CD4-positive, alpha-beta T cell treated with Interferon alpha-2 for 1 hour (primary cell): ENCODE results near the gene MKNK1.

Experiments
- DNase-seq, 2 donors: peaks; one replicate each; pipeline ENCODE4 v3.0.0-alpha.2; 2020 to 2022

MKNK1 gene

DNA sequence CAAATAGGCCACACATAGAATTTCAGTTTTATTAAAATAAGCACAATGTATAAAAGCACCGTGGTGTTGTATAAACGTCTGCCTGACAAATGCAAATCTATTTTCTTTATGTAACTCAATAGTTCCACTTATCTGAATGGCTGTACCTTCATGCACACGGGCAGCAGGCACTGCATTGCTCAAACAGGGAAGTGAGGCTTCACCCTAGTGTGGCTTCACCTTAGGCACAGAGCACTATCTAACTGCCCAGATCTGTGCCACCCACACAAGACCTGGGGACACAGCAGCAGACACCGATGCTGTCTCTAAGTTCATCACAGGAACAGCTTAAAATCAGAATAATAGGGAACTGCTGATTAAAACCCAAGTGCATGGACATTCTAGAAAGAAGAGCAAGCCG is 46.7 kb downstream of the MKNK1 start:
- no peak for DNase-seq

GRCh38 chr1:46556822-46557221 is 47.2 kb downstream of the MKNK1 start:
- DNase-seq, result no peak

- DNase-seq, result no peak
Observed at GRCh38 chr1:46555826-46556619, 48.0 kb downstream of the MKNK1 start.

- DNase-seq, result no peak
Observed at GRCh38 chr1:46554597-46555381, 49.3 kb downstream of the MKNK1 start.

DNA sequence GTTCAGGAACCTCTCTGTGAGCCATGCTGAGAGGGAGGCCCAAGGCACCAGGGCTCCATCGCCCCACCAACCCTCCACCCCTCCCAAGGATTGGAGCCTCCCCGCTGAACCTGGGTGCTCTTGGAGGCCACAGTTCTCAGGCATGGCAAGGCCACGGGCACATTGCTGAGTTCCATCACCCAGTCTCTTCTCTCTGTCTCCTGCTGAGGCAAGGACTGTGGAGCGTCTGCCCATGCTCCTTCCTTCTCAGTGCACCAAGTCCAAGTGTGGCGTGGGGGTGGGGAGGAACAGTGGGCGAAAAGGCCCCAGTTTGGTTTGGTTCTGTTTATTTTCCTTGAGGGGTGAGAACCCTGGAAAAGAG is 49.9 kb downstream of the MKNK1 start:
- DNase-seq, result no peak

GRCh38 chr1:46553506-46553905 is 50.6 kb downstream of the MKNK1 start:
- no peak for DNase-seq

DNA sequence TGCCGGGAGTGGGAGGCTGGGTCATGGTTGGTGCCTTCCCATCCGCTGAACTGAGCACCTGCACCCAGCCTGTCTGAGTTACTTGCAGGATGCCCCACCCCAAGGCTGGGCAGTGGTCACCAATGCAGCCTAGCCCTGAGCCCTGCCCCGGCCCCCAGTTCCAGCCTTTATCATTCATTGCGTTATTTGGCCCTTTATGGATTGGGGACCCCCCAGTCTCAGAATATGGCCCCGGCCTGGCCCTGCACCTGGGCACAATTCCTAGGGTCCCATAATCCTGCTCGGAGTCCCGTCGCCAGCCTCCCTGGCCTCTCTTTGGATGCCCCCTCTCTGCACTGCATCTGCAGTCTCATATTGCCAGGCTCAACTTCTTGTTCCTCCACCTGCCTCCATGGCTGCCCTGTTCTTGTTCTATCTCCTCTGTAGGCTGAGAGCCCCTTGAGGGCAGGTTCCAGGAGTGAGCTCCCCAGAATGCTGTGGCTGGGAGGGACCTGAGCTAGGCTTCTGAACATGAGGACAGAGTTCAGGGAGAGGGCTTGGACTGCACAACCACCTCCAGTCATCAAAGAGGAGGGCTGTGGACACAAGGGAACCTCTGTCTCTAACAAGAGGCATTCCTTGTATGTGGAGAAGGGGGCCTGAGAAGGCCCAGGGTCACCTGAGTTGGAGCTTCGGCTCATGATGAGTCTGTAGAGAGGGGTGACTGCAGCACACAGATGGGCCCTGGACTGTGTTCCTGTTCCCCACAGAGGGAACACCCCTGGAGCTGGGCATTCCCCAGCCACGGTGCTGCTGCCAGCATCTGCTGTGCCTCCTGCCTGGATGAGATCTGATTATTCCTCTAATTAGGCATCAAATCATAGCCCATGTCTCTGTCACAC is 51.5 kb downstream of the MKNK1 start:
- DNase-seq, result no peak

DNA sequence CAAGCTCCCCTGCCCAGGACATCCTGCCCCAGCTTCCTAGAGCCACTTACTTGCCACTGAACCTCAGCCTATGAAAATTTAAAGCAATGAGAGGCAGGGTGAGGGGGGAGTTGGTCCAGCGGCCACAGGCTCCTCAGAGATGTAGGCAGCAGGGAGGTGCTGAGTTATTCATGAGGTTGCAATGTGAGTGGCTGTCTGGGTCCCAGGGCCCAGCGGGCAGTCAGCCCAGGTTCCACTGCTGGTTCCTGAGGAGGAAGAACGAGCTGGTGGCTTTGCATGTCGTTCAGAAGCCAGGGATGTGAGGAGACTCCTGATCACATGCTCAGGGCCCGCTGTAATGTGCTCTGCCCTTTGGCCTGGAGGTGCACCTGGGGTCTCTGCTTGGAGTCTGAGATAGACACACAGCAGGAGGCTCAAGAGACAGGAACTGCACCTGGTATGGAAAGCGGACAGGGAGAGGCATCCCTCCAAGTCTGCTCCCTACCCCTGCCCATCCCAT is 52.4 kb downstream of the MKNK1 start, which contains the start of gene KNCN:
KNCN (minus strand) TSS at position 51 of the 499 bp plus-strand sequence. CDS start 432 bp downstream, outside the sequence.
- no peak for DNase-seq

DNA sequence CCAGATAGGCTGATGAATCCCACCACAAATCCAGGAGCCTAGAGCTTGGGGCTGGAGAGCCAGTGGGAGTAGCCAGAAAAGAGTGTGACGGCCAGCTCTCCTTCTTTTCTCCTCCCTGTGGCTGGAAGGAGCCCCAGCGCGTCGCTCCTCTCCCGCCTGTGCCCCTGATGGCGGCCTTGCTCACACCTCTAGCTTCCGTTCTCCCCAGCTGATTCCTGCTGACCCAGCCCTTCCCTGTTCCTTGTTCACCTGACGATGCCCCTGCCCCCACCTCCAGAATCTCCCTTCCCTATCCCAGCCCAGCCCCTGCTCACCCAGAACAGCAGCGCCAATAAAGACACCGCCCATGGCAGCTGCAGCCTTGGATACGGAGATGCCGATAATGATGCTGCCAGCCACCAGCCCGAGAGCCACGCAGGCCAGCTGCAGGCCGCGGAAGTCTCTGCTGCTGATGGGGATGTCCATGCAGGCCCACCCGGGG is 53.3 kb downstream of the MKNK1 start:
- no peak for DNase-seq

DNA sequence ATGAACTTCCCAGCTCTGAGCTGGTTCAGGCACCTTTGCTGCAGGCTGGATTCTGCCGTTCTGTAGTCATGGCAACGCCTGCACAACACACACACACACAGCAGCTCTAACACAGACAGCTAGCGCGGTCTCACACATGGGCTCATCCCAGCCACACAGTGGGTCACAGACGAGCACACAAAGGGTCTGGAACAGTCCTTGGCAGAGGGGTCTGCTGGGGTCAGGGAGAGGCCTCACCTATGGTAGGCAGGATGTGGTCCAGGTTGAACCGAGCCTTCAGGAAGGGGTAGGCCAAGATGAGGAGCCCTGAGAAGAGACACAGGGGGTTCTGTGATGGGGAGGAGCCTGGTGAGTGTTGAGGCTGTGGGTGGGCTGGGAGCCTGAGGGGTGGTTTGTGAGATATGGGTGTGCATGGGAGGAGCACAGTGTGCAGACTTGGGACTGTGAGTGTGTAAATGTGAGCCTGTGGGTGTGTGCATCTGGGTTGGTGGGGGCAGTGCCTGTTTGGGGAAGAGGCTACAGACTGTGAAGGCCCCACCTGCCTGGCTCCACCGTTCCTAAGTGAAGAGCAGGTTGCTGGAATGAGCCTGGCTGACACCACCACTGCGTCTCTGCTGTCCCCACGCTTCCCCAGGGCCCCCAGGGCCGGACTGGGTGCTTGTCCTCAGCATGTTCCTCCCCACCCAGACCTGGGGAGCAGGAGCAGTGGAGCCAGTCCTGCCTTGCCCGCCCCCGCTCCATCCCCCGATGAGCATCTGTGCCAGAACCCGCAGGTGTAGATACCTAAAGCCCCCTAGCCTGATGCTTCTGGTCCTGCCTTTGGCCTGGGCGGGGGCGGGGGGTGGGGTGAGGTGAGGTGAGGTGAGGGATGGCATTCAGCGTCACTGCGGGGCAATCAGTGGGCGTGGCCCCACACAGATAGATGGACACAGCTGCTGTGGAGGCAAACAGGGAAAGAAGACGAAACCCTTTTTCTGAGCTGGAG is 54.1 kb downstream of the MKNK1 start:
- DNase-seq, result peak; percentile 55 to 69

GRCh38 chr1:46547481-46548383 is 56.3 kb downstream of the MKNK1 start:
- peak in 1 of 2 donors; percentile 56 for DNase-seq

GRCh38 chr1:46546210-46546609 is 57.9 kb downstream of the MKNK1 start:
- no peak for DNase-seq

- no peak for DNase-seq
Observed at GRCh38 chr1:46545784-46546183, 58.3 kb downstream of the MKNK1 start.

DNA sequence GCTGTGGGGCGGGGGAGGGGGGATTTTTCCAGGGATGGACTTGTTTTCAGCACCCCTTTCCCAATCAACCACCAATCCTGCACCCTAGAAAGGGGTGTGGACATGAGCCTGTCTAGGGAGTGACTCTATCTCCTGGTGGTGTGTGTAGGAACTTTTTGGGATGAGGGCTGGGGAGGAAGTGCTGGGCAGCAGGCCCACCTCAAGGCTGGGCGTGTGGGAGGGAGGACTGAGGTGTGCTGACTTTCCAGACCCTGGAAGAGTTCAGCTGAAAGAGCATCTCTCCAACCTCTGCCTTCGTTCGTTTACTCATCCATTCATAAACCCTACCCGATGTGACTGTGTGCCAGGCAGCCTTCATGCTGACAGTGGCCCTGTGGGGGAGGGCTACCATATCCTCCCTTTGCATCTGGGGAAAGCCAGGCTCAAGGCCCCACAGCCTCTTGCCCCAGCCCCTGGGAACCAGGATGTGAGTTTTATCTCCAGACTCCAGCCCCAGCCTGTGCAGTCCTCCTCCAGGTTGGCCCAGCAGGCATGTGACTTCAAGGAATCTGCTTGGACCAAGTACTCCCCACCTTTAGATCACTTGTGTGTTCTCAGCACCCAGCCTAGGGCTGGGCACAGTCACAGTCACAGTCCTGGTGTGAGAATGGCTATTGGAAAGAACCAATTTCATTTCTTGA is 59.4 kb downstream of the MKNK1 start:
- no peak for DNase-seq

DNA sequence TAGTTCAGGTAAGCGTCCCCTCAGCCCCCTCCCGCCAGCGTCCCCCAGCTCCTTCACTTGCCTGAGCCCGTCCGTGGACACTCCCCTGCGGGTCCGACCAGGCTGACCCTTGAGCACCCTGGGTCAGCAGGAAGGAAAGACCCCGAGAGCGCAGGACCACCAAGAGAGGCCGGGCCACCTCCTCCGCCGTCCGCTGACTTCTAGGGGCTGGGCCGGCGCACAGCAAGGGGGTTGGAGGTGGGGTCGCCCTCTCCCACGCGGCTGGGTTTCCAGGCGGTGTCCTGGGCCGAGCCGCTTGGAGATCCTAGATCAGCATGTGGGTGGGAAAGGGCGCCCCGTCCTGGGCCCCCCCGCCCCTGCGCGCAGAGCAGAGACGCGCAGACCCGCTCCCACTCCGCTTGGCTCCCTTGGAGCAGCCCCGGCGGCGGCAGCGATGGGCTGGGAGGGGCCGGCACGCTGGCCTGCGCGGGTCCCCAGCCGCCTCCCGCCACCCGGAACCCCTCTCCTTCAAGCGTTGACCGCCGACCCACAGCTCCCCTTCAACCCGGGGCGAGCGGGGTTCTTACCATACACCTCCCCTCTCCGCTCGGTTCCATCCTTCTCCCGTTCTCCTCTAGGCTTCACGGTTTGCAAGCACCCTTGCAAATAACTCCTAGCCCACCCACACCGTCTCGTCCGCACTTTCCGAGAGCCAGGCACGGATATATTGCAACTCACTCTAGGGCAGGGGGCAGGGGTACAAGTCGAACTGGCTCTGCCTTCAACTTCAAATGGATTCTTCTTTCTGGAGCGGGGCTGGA is 60.1 kb downstream of the MKNK1 start:
- DNase-seq, result no peak

- no peak for DNase-seq
Observed at GRCh38 chr1:46543382-46543760, 60.7 kb downstream of the MKNK1 start.

DNA sequence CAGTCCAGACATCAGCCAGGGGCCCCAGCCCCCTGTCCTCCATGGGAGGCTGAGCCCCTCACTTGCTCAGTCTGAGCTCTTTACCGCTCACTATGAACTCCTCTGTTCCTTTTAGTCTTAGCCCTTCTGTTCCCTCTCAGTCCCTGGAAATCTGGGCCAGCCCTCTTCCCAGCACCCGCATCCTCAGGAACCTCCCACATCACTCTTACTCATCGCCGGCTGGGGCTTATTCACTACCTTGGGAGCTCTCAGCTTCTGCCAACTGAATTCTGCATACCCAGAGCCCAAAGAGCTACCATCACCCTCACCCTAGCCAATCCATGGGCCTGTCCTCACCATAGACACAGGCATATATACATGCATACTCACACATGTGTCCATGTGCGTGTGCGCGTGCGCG is 64.1 kb downstream of the MKNK1 start:
- DNase-seq, result no peak

GRCh38 chr1:46538147-46538546 is 65.9 kb downstream of the MKNK1 start:
- DNase-seq, result no peak

DNA sequence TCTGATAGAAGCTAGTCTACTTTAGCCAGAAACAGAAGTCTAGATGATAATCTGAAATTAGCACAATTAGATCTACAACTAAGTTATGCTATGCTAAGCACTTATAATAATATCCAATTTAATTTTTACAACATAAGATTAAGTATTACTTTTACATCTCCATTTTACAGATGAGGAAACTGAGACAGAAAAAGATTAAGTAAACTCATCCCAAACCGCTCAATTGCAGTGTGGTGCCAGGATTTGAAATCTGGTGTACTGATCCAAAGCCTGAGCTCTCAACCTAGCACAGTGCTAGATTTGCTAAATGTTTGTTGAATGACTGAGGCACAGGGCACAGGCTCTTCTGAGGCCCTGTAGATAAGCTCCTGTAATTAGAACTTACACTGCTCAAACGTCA is 66.4 kb downstream of the MKNK1 start:
- DNase-seq, result no peak
